Epidermal melanocyte (primary cell): ENCODE data around the gene OSTC.

Source experiments
- DNase-seq: peaks from one replicate; pipeline ENCODE4 v3.0.0; 2011; ENCODE audit warnings: low spot score; ENCODE audit not compliant: insufficient read length

Gene OSTC

GRCh38 chr4:108714880-108715279 lies 64.5 kb downstream of the OSTC start:
- no peak for DNase-seq

- DNase-seq: no peak
Measured at GRCh38 chr4:108716340-108716739, 65.9 kb downstream of the OSTC start.

GRCh38 chr4:108717386-108717785 lies 67.0 kb downstream of the OSTC start:
- DNase-seq: no peak
